ENCODE measurements around the gene KLHDC7A. TPM values are rescaled to one million over a fixed set of nuclear protein-coding genes. Genes with fewer than 3 reads are reported as not detected.

KLHDC7A gene
- total RNA-seq, 4 donors from 2014 or later: 0.32 to 0.68 TPM; not detected in 2

DNA sequence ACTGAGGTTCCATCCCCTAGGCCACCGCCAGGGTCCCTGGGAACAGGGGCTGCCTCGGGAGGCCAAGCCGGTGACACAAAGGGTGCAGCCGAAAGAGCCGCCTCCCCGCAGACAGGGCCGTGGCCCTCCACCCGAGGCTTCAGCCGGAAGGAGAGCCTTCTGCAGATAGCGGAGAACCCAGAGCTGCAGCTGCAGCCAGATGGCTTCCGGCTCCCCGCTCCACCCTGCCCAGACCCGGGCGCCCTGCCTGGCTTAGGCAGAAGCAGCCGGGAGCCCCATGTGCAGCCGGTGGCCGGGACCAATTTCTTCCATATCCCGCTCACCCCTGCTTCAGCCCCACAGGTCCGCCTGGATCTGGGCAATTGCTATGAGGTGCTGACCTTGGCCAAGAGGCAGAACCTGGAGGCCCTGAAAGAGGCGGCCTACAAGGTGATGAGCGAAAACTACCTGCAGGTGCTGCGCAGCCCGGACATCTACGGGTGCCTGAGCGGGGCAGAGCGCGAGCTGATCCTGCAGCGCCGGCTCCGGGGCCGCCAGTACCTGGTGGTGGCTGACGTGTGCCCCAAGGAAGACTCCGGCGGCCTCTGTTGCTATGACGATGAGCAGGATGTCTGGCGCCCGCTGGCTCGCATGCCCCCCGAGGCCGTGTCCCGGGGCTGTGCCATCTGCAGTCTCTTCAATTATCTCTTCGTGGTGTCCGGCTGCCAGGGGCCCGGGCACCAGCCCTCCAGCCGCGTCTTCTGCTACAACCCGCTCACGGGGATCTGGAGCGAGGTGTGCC is 1.4 kb downstream of the KLHDC7A start:
- H3K36me3 ChIP-seq: no peaks in the 10 kb centered on the region
- intact Hi-C loops (cut with DNase I; ENCODE audit: low total_unique reads): no loop called here
- DNase-seq: no peak
- H3K27me3 ChIP-seq: no peaks in the 10 kb centered on the region
- H3K27ac ChIP-seq: no peak overlapping the region
- H3K4me1 ChIP-seq: peaks cover 0 to 17% (median 11%) of the 10 kb centered on the region in 4 donors
- H3K9me3 ChIP-seq: no peaks in the 10 kb centered on the region
- 86% methylated on average over 48 of the region's 49 CpGs; no CpG with 5 or more reads in 1 of the 2 donors for WGBS, 2 donors (ENCODE audit: low coverage in 1 of 2)
- no peak for TF ChIP-seq EP300 (IDR thresholded peaks at IDR 0.05; ENCODE audit: low read depth)
- TF ChIP-seq CTCF (IDR thresholded peaks at IDR 0.05): no peak
- TF ChIP-seq POLR2AphosphoS5 (IDR thresholded peaks at IDR 0.05): no peak
- TF ChIP-seq POLR2A (IDR thresholded peaks at IDR 0.05): no peak
- in situ Hi-C loops (cut with MboI; ENCODE audit: low pct_ligation_motif_present in 1 of 4, low pct_unique_long_range_greater_than_20kb in 1 of 4, low sequenced_read_pairs in 3 of 4): no loop called here
- no peak overlapping the region for H3K4me3 ChIP-seq

- H3K27me3 ChIP-seq: no peaks in the 10 kb centered on the region
- H3K27ac ChIP-seq: no peak overlapping the region
- no peaks in the 10 kb centered on the region for H3K9me3 ChIP-seq
- 93% methylated on average over 57 of the region's 57 CpGs; no CpG with 5 or more reads in 1 of the 2 donors for WGBS, 2 donors (ENCODE audit: low coverage in 1 of 2)
- DNase-seq: no peak
- H3K4me1 ChIP-seq: peaks cover 0 to 17% (median 11%) of the 10 kb centered on the region in 4 donors
- TF ChIP-seq POLR2AphosphoS5 (IDR thresholded peaks at IDR 0.05) (no peak), EP300 (IDR thresholded peaks at IDR 0.05; ENCODE audit: low read depth) (no peak), CTCF (IDR thresholded peaks at IDR 0.05) (no peak), POLR2A (IDR thresholded peaks at IDR 0.05) (no peak)
- no peaks in the 10 kb centered on the region for H3K36me3 ChIP-seq
- intact Hi-C loops (cut with DNase I; ENCODE audit: low total_unique reads) (no loop called here), in situ Hi-C loops (cut with MboI; ENCODE audit: low pct_ligation_motif_present in 1 of 4, low pct_unique_long_range_greater_than_20kb in 1 of 4, low sequenced_read_pairs in 3 of 4) (no loop called here)
- H3K4me3 ChIP-seq: no peak overlapping the region
These were observed 2.1 kb downstream of the KLHDC7A start for GRCh38 chr1:18482721-18483425.

- H3K4me3 ChIP-seq: no peak overlapping the region
- in situ Hi-C loops (cut with MboI; ENCODE audit: low pct_ligation_motif_present in 1 of 4, low pct_unique_long_range_greater_than_20kb in 1 of 4, low sequenced_read_pairs in 3 of 4): no loop called here
These were observed 3.5 kb downstream of the KLHDC7A start for GRCh38 chr1:18484276-18484675.

More at GRCh38 chr1:18484276-18484675, 3.5 kb downstream of the KLHDC7A start:
- TF ChIP-seq EP300 (IDR thresholded peaks at IDR 0.05; ENCODE audit: low read depth) (no peak), POLR2AphosphoS5 (IDR thresholded peaks at IDR 0.05) (no peak), CTCF (IDR thresholded peaks at IDR 0.05) (no peak), POLR2A (IDR thresholded peaks at IDR 0.05) (no peak)
- H3K4me1 ChIP-seq: peaks cover 0 to 17% (median 11%) of the 10 kb centered on the region in 4 donors
- no peak for DNase-seq
- intact Hi-C loops (cut with DNase I; ENCODE audit: low total_unique reads): no loop called here
- H3K9me3 ChIP-seq: no peaks in the 10 kb centered on the region
- WGBS, 2 donors (ENCODE audit: low coverage in 1 of 2): 86% methylated on average over 3 of the region's 3 CpGs; no CpG with 5 or more reads in 1 of the 2 donors
- H3K36me3 ChIP-seq: no peaks in the 10 kb centered on the region
- no peaks in the 10 kb centered on the region for H3K27me3 ChIP-seq
- no peak overlapping the region for H3K27ac ChIP-seq
